CD4-positive, alpha-beta T cell treated with Interleukin-1 beta for 1 hour (primary cell): ENCODE results near the gene TNFRSF11A.

Source experiments
- DNase-seq, 2 donors: peaks; one replicate each; pipeline ENCODE4 v3.0.0-alpha.2; 2020 to 2022

Gene TNFRSF11A

DNA sequence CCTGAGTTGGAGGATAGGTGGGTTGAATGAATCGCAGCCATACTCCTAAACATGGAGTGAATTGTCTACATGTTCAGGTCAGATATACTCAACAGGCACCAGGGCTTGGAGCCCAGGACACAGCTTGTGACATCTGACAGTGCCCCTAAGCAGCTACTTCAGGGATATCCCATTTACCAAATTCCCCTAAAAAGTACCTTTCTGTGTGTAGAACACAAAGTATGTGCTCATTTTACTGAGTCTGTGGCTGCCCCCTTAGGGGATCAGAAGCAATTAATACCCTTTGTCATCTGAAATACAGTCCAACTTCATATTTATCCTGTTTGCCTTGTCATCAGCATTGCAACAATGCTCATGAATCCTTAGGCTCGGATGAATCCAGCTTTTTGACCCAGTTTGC lies 20.8 kb downstream of the TNFRSF11A start:
- DNase-seq, result no peak

DNA sequence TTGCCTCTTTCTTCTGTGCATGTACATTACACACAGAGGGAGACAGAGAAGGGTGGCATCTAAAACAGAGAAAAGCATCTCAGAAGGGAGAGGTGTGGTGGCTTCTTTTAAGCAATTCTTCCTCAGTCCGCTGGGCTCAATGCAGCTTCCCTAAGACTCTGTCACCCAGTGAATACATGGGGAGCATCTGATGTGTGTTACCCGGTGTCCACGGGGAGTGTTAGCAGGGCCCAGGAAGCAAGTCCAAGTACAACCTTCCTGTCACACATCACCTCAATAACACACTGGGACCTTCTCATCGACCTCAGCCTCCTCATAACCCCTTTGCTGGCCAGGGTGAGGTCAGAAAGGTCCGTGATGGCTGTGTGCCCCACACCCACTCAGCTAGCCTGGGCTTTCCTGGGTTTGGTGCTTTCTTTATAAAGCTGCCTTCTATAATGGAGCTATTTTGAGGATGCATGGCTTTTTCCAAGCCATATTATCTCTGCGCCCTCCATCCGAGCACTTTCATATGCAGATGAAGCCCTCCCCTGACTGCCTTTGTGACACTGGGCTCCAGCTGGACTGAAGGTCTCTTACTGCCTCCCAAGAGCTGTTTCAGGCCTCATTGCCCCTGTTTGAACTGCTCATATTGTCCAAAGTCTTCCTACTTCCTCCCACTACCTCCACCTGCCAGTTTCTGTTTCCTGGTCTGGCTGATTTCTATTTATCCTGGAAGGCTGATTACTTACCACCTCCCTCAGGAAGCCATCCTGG lies 21.4 kb downstream of the TNFRSF11A start:
- no peak for DNase-seq

GRCh38 chr18:62347089-62347506 lies 22.0 kb downstream of the TNFRSF11A start:
- no peak for DNase-seq

- no peak for DNase-seq
Measured at GRCh38 chr18:62348474-62348873, 23.4 kb downstream of the TNFRSF11A start.

DNA sequence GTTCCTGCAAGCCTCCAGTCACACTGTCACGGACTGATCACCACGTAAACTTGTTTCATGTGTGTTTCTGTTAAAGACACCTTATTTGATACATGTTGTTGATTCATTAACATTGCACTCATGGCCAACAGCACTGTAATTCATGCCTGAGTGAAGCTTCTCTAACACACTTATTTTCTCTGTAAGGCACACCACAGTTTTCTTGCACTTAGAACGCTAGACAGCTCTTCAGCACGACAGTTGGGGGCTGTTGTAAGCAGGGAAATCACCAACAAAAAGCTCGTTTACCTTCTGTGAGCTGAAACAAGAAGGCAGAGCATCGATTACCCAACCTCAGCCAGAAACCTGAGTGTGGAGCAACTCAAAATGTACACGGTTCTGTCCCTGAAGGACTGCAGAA lies 28.1 kb downstream of the TNFRSF11A start:
- no peak for DNase-seq

DNA sequence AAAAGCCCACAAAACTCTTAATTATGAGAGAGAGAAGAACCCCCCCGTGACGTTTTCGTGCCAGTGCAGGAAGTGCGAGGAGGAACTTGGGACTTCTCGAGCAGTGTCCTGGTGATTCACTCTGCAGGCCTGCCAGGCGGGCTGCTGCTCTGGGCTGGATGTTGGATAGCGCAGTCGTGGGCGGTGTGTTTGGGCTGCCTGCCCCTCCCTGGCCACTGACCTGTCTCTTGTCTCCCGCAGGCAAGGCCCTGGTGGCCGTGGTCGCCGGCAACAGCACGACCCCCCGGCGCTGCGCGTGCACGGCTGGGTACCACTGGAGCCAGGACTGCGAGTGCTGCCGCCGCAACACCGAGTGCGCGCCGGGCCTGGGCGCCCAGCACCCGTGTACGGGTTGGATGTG lies 29.0 kb downstream of the TNFRSF11A start:
- peak in 1 of 2 donors; percentile 10 for DNase-seq

GRCh38 chr18:62357079-62357719 lies 32.1 kb downstream of the TNFRSF11A start:
- no peak for DNase-seq

DNA sequence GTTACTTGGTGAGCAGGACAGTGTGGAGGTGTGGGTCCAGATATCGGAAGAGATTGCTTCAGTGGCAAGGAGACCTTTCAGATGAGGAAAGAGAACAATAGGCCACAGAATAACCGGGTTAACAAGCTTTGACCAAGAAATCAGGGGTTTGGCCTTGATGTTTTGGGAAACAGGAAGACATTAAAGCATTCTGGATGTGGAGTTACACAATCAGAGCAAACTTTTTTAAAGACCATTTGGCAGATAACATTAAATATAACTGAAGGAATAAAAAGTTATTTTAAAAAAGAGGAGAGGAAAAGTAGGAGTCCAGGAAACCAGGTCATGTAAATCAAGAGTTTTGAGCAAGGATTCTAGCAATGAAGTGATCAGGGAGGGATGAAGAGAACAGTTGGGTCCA lies 35.7 kb downstream of the TNFRSF11A start:
- no peak for DNase-seq

DNA sequence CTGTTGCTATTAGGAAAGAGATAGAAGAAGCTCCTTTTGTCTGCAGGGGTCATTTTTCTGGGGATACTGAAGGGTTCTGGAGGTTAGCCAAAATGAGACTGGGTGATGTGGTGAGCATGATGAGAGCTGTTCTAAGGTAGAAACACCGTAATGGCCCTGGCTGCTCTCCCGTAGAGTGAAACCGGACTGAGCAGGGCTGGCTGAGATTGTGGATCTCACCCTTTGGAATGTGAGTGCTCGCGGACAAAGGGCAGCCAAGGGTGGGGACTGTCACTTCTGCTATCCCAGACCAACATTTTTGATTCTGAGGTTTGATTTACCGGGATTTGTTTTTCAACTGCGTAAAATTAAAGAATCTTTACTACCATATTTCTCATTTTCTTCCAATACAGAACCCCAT lies 36.2 kb downstream of the TNFRSF11A start:
- no peak for DNase-seq

DNA sequence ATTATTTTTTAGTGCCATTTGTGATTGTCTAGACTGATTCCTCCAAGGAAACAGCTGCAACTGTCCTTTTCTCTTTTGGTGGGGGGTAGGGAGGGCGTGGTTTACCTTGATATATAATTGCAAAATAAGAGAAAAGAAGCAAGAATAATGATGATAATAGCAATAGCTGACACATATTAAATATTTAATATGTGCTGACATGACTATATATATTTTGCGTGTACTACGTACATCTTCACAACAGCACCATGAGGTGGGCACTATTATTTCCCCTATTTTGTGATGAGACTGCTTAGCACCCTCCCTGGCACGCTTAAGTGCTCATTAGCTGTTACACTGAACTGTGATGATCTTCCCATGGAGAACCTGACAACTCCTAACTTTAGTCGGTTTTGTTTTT lies 39.4 kb downstream of the TNFRSF11A start:
- no peak for DNase-seq

DNA sequence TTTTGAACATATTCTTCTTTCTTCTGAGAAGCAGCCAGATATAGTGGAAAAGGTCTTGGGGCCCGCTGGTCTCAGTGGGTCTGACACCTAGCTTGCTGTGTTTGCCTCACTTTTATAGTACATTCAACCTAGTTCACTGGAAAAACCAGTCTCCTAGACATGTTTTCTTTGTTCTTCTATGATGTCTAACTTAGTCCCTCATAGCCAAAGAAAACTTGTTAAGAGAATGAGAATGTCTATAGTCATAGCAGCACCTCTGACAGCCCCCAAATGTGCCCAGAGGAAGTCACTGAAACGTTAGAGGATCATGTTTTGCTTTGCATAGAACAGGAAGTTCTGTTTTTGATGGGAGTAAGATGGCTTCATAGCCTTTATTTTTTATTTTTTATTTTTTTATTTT lies 40.3 kb downstream of the TNFRSF11A start:
- DNase-seq, result no peak

DNA sequence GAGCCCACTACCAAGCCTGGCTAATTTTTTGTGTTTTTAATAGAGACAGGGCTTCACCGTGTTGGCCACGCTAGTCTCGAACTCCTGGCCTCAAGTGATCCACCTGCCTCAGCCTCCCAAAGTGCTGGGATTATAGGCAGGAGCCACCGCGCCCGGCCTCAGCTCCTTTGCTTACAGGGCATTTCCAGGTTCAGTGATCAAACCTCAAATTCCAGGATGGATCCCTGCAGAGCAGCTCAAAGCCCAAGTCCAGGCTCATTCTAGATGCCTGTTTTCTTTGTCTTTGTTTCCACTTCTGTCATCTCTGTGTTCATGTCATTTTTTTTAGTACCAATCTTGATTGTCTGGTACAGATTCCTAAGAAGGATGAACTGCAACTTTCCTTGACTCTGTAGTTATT lies 41.9 kb downstream of the TNFRSF11A start:
- DNase-seq, result no peak

DNA sequence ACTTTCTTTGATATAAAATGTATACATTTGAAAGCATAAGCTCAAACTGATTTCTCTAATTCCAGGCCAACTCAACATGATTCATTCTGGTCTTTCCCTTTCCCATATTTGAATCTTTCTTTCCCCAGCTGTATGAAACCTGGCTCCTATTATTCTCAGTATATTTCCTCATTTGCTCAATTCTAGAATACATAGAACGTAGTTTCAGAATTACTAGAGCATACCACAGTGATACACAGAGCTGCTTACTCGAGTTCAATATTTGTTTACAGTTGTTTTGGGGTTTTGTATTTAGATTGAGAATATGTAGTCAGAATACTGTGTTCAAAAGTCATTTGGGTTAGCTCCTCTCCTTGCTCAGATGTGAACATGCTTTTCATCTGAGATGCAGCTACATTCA lies 43.0 kb downstream of the TNFRSF11A start:
- no peak for DNase-seq

- no peak for DNase-seq
Measured at GRCh38 chr18:62369129-62369644, 44.1 kb downstream of the TNFRSF11A start.

DNA sequence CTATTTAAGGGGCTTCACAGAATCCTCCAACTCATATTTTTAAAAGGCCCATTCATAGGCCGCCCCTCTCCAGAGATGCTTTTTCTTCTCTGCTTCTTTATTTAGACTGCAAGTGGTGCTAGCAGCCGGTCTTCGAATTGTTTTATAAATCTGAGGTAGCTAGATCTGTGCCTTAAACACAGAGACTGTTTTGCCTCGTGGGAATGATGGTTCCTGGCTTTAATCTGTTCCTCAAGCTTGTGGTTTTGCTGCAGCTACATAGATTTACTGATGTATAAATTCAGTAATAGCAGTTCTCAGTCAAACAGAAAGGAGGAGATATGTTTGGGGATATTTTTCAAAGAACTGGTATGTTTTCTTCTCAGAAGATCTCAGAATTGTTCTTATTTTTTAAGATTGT lies 45.3 kb downstream of the TNFRSF11A start:
- DNase-seq, result no peak

- DNase-seq, result no peak
Measured at GRCh38 chr18:62371436-62371835, 46.3 kb downstream of the TNFRSF11A start.

- no peak for DNase-seq
Measured at GRCh38 chr18:62372156-62372555, 47.0 kb downstream of the TNFRSF11A start.

DNA sequence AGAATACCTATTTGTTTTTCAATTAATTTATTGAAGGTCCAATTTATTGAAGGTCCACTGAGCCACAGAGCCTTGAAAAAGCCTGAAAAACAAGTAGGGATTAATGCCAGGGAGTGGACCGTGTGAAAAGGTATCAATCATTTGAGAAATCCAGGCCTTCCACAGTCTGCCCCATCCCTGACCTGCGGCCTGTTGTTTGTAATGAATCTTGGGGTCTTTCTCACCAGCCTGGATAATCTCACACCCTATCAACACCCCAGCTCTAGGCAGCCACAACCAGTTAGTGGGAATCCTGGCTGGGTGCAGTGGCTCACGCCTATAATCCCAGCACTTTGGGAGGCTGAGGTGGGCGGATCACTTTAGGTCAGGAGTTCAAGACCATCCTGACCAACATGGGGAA lies 47.8 kb downstream of the TNFRSF11A start:
- no peak for DNase-seq

DNA sequence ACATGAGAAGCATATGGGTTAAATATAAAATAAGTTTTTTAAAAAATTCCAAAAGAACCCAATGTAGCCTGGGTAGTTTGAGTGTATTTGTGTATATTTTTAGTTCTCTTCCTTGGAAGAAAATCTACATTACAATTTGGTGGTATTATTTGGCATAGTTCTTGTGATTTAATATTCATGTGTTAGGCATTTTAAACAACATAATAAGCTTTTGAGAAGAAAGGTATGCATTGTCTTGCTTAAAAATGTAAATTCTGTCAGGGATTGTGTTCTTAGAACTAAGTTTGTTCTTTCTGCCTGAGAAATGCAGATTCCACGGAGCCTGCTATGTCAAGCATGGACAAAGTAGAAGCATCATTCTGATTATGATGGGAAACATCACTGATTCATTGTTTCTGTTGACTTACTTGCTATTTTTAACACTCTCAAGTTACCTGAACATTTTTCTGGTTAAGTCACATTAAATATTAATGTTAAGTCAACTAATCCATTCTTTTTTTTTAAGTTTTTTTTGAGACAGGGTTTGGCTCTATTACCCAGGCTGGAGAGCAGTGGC lies 49.4 kb downstream of the TNFRSF11A start:
- no peak for DNase-seq

DNA sequence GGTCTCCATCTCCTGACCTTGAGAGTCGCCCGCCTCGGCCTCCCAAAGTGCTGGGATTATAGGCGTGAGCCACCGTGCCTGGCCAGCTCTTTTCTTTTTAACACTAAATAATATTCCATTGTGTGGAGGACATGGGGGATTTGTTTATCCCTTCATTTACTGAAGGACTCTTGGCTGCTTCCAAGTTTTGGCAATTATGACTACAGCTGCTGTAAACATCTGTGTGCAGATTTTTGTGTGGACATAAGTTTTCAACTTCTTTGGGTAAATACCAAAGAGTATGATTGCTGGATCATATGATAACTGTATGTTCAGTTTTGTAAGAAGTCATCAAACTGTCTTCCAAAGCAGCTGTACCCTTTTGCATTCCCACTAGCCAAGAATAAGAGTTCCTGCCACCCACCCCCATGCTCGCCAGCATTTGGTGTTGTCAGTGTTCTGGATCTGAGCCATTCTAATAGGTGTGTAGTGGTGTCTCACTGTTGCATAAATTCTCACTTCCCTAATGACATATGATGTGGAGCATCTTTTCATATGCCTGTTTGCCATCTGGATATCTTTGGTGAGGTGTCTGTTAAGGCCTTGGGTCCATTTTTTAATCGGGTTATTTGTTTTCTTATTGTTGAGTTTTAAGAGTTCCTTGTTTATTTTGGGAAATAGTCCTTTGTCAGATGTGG lies 52.2 kb downstream of the TNFRSF11A start:
- no peak for DNase-seq

DNA sequence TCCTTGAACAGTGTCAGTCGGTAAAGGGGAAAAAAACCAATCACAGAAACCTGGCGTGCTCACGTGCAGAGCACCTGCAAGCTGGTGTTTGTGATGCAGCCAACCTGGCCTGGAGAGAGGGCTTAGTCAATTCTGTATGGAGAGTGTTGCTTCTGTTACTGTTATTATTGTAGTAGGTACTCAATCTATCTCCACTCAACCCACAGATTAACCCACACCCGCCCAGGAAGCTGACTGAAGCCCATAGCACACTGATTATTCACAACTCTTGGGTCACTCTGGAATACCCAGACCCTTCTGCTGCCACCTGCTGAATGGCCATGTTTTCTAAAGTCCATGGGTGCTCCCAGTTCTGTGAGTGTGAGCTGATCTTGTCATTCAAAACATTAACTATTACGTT lies 53.9 kb downstream of the TNFRSF11A start:
- no peak for DNase-seq

DNA sequence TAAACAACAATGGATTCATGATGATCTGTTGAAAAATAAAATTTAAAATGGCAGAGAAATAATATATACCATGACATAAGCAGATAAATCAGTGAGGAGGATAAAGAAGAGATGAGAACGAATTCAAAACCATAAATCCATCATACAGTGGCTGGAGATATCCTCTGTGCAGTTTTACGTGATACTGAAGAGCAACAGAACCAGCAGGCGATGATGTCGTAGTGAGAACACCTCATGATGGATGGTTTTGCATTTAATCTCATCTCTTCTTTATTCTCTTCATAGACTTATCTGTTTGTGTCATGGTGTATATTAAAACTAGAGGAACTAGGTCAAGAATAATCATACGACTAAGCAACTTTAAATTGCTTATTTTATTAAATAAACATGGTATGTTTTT lies 56.3 kb downstream of the TNFRSF11A start:
- DNase-seq, result no peak

DNA sequence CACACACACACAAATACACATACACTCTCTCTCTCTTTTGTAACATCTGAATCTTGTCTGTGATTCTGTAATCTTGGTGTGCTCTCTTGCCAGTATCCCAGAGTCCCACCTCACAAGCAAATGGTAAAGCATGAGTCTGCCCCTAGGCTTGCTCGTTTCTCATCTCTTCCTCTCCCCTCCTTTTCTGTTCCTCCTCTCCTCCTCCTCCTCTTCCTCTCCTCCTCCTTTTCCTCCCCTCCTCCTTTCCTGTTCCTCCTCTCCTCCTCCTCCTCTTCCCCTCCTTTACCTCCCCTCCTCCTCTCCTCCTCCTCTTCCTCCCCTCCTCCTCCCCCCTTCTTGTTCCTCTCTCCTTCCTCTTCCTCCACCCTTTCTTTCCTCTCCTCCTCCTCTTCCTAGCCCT lies 59.0 kb downstream of the TNFRSF11A start:
- DNase-seq, result no peak
